ENCODE measurements around the gene HMGXB3.
"Not testable (repeated sequence)": the region's sequence is repeated elsewhere in the genome, so short reads cannot be mapped to it uniquely, and the experiment has no call there.

HMGXB3 gene

DNA sequence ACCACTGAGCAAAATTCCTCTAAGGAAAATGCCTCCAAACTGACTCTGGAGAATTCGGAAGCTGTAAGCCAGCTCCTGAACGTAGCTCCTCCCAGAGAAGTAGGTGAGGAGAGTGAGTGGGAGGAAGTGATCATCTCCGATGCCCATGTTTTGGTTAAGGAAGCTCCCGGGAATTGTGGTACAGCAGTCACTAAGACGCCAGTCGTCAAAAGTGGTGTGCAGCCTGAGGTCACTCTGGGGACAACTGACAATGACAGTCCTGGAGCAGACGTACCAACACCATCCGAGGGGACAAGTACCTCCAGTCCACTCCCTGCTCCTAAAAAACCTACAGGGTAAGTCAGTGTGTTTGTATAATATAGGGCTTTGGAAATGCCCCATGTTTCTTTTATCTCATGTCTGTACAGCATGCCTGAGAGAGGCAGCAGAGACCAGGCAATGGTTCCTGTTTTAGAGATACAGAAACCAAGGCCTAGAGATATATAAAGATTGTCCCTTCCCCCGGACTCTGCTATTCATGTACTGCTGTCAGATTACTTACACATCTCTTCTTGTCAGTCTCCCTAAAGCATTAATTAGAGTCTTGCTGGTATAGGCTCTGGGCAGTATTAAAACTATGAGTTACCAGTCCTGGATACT is 23.9 kb downstream of the HMGXB3 start:
- TF ChIP-seq GABPA (IDR thresholded peaks at IDR 0.05; ENCODE audit: low read depth) (no peak), POLR2AphosphoS5 (IDR thresholded peaks at IDR 0.05; ENCODE audit: low read depth) (no peak)
- TF ChIP-seq, protein P1, sequence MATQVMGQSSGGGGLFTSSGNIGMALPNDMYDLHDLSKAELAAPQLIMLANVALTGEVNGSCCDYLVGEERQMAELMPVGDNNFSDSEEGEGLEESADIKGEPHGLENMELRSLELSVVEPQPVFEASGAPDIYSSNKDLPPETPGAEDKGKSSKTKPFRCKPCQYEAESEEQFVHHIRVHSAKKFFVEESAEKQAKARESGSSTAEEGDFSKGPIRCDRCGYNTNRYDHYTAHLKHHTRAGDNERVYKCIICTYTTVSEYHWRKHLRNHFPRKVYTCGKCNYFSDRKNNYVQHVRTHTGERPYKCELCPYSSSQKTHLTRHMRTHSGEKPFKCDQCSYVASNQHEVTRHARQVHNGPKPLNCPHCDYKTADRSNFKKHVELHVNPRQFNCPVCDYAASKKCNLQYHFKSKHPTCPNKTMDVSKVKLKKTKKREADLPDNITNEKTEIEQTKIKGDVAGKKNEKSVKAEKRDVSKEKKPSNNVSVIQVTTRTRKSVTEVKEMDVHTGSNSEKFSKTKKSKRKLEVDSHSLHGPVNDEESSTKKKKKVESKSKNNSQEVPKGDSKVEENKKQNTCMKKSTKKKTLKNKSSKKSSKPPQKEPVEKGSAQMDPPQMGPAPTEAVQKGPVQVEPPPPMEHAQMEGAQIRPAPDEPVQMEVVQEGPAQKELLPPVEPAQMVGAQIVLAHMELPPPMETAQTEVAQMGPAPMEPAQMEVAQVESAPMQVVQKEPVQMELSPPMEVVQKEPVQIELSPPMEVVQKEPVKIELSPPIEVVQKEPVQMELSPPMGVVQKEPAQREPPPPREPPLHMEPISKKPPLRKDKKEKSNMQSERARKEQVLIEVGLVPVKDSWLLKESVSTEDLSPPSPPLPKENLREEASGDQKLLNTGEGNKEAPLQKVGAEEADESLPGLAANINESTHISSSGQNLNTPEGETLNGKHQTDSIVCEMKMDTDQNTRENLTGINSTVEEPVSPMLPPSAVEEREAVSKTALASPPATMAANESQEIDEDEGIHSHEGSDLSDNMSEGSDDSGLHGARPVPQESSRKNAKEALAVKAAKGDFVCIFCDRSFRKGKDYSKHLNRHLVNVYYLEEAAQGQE (IDR thresholded peaks at IDR 0.05; ENCODE audit: insufficient replicate concordance, low read depth): no peak
- no peaks in the 10 kb centered on the region for H3K27me3 ChIP-seq (ENCODE audit: insufficient read depth, poor library complexity, severe bottlenecking)
- no peak overlapping the region for H3K27ac ChIP-seq (replicated peaks)
- no peak for DNase-seq (ENCODE audit: low read depth in 1 of 2, low spot score in 1 of 2)
- H3K4me3 ChIP-seq (replicated peaks; ENCODE audit: insufficient read depth, low read length): no peak overlapping the region

DNA sequence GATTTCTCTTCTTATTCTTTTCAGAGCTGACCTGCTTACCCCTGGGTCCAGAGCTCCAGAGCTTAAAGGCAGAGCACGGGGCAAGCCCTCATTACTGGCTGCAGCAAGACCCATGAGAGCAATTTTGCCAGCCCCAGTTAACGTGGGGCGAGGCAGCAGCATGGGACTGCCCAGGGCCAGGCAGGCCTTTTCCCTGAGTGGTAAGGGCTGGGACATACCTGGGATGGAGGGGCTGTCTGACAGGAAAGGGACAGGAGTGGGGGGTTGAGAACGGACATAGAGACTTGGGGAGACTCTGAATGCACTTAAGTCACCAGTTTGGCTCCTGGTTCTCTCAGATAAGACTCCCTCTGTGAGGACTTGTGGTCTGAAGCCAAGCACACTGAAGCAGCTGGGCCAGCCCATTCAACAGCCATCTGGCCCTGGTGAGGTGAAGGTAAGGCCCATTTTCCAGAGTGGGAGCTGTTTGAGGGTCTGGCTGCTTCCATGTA is 26.2 kb downstream of the HMGXB3 start:
- Histone ChIP-seq H3K27ac (replicated peaks) (no peak overlapping the region), H3K27me3 (ENCODE audit: insufficient read depth, poor library complexity, severe bottlenecking) (no peaks in the 10 kb centered on the region), H3K4me3 (replicated peaks; ENCODE audit: insufficient read depth, low read length) (no peak overlapping the region)
- no peak for DNase-seq (ENCODE audit: low read depth in 1 of 2, low spot score in 1 of 2)
- TF ChIP-seq GABPA (IDR thresholded peaks at IDR 0.05; ENCODE audit: low read depth): no peak
- TF ChIP-seq, protein P1 (IDR thresholded peaks at IDR 0.05; ENCODE audit: insufficient replicate concordance, low read depth): no peak
- TF ChIP-seq, protein P2, sequence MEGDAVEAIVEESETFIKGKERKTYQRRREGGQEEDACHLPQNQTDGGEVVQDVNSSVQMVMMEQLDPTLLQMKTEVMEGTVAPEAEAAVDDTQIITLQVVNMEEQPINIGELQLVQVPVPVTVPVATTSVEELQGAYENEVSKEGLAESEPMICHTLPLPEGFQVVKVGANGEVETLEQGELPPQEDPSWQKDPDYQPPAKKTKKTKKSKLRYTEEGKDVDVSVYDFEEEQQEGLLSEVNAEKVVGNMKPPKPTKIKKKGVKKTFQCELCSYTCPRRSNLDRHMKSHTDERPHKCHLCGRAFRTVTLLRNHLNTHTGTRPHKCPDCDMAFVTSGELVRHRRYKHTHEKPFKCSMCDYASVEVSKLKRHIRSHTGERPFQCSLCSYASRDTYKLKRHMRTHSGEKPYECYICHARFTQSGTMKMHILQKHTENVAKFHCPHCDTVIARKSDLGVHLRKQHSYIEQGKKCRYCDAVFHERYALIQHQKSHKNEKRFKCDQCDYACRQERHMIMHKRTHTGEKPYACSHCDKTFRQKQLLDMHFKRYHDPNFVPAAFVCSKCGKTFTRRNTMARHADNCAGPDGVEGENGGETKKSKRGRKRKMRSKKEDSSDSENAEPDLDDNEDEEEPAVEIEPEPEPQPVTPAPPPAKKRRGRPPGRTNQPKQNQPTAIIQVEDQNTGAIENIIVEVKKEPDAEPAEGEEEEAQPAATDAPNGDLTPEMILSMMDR (IDR thresholded peaks at IDR 0.05; ENCODE audit: insufficient read depth, low read length): no peak
- TF ChIP-seq SPI1 (IDR thresholded peaks at IDR 0.05; ENCODE audit: borderline replicate concordance, low read depth): no peak
- no peak for TF ChIP-seq POLR2AphosphoS5 (IDR thresholded peaks at IDR 0.05; ENCODE audit: low read depth)

DNA sequence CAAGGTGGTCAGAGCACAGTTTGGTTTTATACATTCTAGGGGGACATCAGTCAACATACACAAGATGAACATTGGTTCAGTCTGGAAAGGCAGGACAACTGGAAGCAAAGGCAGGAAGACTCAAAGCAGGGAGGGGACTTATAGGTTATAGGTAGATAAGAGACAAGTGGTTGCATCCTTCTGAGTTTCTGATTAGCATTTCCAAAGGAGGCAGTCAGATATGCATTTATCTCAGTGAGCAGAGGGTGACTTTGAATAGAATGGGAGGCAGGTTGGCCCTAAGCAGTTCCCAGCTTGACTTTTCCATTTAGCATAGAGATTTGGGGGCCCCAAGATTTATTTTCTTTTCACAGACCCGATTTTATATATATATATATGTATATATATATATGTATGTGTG is 27.5 kb downstream of the HMGXB3 start:
- DNase-seq (ENCODE audit: low read depth in 1 of 2, low spot score in 1 of 2); H3K27ac ChIP-seq (replicated peaks); H3K27me3 ChIP-seq (ENCODE audit: insufficient read depth, poor library complexity, severe bottlenecking); H3K4me3 ChIP-seq (replicated peaks; ENCODE audit: insufficient read depth, low read length): not testable (repeated sequence)

DNA sequence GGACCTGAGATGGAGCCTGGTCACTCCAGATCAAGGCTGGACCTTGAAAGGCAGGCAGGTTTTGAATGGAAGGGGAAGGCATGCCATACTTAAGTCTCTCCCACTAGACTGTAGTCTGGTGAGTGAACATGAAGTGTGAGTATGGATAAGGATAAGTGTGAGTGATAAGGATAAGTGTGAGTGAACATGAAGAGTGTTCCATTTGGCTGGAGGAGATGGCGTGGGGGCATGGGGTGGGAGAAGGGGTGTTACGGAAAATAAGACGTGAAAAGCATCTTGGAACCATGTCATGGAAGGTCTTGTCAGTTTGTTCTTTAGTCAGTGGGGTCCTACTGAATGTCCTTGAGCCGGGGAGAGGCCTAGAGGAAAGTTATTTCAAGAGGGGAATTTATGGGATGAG is 32.8 kb downstream of the HMGXB3 start:
- DNase-seq (ENCODE audit: low read depth in 1 of 2, low spot score in 1 of 2): no peak
- Histone ChIP-seq H3K27ac (replicated peaks) (no peak overlapping the region), H3K27me3 (ENCODE audit: insufficient read depth, poor library complexity, severe bottlenecking) (no peaks in the 10 kb centered on the region), H3K4me3 (replicated peaks; ENCODE audit: insufficient read depth, low read length) (no peak overlapping the region)
- no peak for TF ChIP-seq POLR2AphosphoS5 (IDR thresholded peaks at IDR 0.05; ENCODE audit: low read depth)
- TF ChIP-seq GABPA (IDR thresholded peaks at IDR 0.05; ENCODE audit: low read depth): no peak
- TF ChIP-seq, protein P1 (IDR thresholded peaks at IDR 0.05; ENCODE audit: insufficient replicate concordance, low read depth): no peak
- TF ChIP-seq SPI1 (IDR thresholded peaks at IDR 0.05; ENCODE audit: borderline replicate concordance, low read depth): no peak
- TF ChIP-seq, protein P2 (IDR thresholded peaks at IDR 0.05; ENCODE audit: insufficient read depth, low read length): no peak

Data from HL-60 (cell line).